ENCODE data around the gene TUBGCP6. TPM values are rescaled to one million over a fixed set of nuclear protein-coding genes. Genes with fewer than 3 reads are reported as not detected.

The TUBGCP6 gene
- total RNA-seq, 1 experiment from 2014 or later: 38.6 TPM

DNA sequence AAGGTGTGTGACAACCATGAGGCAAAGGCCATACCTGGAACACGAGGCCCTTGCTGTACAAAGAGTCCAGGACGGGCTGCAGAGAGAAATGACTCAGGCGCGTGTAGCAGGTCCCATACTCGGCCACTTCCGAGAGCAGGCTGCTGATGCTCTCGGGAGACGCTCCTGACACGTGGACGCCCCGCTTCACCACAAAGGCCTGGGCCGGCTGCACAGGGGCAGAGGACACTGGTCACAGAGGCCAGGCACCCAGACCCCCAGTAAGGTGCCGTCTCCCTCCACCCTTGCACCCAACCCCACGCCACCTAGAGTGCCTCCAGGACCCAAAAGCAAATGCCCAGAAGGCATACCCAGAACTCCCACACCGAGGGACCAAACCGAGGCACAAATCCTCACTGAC is 15.5 kb downstream of the TUBGCP6 start:
- Histone ChIP-seq H3K9me2 (ENCODE audit: insufficient read depth) (no peaks in the 10 kb centered on the region), H4K20me1 (ENCODE audit: insufficient read depth) (no peaks in the 10 kb centered on the region), H3K4me3 (replicated peaks in 1 of 2; ENCODE audit: low read depth in 1 of 2, low read length in 2 of 2) (no peak overlapping the region), H3K9me3 (ENCODE audit: control insufficient read depth in 1 of 2, insufficient read depth in 1 of 2, low read depth in 1 of 2, low read length in 2 of 2) (no peaks in the 10 kb centered on the region; a peak in 1 of 4 replicates), H3K27me3 (ENCODE audit: insufficient read depth, low read length) (no peaks in the 10 kb centered on the region), H3K4me2 (ENCODE audit: low read length) (no peak overlapping the region), H3K79me2 (ENCODE audit: insufficient read depth, low read length) (peaks cover 25% of the 10 kb centered on the region), H2AFZ (ENCODE audit: low read depth, low read length, poor library complexity, severe bottlenecking) (no peak overlapping the region), H3K4me1 (ENCODE audit: control insufficient read depth in 1 of 2, insufficient read depth in 2 of 2, low read length in 2 of 2) (no peaks in the 10 kb centered on the region), H3K27ac (ENCODE audit: low read depth, low read length) (no peak overlapping the region), H3K36me3 (ENCODE audit: control insufficient read depth in 1 of 2, insufficient read depth in 2 of 2, low read length in 2 of 2) (peaks cover 2 to 7% of the 10 kb centered on the region in 2 experiments; a peak in 2 of 4 replicates), H3K9ac (ENCODE audit: low read length) (no peak overlapping the region)
- ATAC-seq (no peak), DNase-seq (ENCODE audit: low read depth, low spot score) (no peak)
- no TSS peak for BruUV-seq (replicated peaks)
- ChIA-PET RAD21 (ENCODE audit: low non-redundant PET in 1 of 2, low total read pairs in 2 of 2, uncharacterized antibody in 2 of 2, unreplicated experiment in 2 of 2) (no interaction called here), POLR2A (no interaction called here), CTCF (no interaction called here)
- TF ChIP-seq EGR1 (IDR thresholded peaks at IDR 0.05; ENCODE audit: low read depth): no peak
- TF ChIP-seq YY1 (IDR thresholded peaks at IDR 0.05; ENCODE audit: extremely low read depth, insufficient replicate concordance, low read depth, low read length): no peak
- TF ChIP-seq CBX3 (IDR thresholded peaks at IDR 0.05; ENCODE audit: low read depth): no peak
- TF ChIP-seq, protein P1, sequence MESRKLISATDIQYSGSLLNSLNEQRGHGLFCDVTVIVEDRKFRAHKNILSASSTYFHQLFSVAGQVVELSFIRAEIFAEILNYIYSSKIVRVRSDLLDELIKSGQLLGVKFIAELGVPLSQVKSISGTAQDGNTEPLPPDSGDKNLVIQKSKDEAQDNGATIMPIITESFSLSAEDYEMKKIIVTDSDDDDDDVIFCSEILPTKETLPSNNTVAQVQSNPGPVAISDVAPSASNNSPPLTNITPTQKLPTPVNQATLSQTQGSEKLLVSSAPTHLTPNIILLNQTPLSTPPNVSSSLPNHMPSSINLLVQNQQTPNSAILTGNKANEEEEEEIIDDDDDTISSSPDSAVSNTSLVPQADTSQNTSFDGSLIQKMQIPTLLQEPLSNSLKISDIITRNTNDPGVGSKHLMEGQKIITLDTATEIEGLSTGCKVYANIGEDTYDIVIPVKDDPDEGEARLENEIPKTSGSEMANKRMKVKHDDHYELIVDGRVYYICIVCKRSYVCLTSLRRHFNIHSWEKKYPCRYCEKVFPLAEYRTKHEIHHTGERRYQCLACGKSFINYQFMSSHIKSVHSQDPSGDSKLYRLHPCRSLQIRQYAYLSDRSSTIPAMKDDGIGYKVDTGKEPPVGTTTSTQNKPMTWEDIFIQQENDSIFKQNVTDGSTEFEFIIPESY (IDR thresholded peaks at IDR 0.05; ENCODE audit: extremely low read depth, insufficient replicate concordance, low read length): no peak
- TF ChIP-seq, protein P2, sequence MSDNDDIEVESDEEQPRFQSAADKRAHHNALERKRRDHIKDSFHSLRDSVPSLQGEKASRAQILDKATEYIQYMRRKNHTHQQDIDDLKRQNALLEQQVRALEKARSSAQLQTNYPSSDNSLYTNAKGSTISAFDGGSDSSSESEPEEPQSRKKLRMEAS (IDR thresholded peaks at IDR 0.05): no peak
- TF ChIP-seq POLR2A (IDR thresholded peaks at IDR 0.05; ENCODE audit: borderline replicate concordance, extremely low read depth, insufficient read depth, insufficient read length): no peak
- TF ChIP-seq SP1 (IDR thresholded peaks at IDR 0.05; ENCODE audit: low read depth): no peak
- TF ChIP-seq CEBPB (IDR thresholded peaks at IDR 0.05; ENCODE audit: low read depth): no peak
- TF ChIP-seq, protein P3, sequence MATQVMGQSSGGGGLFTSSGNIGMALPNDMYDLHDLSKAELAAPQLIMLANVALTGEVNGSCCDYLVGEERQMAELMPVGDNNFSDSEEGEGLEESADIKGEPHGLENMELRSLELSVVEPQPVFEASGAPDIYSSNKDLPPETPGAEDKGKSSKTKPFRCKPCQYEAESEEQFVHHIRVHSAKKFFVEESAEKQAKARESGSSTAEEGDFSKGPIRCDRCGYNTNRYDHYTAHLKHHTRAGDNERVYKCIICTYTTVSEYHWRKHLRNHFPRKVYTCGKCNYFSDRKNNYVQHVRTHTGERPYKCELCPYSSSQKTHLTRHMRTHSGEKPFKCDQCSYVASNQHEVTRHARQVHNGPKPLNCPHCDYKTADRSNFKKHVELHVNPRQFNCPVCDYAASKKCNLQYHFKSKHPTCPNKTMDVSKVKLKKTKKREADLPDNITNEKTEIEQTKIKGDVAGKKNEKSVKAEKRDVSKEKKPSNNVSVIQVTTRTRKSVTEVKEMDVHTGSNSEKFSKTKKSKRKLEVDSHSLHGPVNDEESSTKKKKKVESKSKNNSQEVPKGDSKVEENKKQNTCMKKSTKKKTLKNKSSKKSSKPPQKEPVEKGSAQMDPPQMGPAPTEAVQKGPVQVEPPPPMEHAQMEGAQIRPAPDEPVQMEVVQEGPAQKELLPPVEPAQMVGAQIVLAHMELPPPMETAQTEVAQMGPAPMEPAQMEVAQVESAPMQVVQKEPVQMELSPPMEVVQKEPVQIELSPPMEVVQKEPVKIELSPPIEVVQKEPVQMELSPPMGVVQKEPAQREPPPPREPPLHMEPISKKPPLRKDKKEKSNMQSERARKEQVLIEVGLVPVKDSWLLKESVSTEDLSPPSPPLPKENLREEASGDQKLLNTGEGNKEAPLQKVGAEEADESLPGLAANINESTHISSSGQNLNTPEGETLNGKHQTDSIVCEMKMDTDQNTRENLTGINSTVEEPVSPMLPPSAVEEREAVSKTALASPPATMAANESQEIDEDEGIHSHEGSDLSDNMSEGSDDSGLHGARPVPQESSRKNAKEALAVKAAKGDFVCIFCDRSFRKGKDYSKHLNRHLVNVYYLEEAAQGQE (IDR thresholded peaks at IDR 0.05; ENCODE audit: low read depth): no peak
- TF ChIP-seq EZH2phosphoT487 (IDR thresholded peaks at IDR 0.05; ENCODE audit: borderline replicate concordance): no peak
- no peak for TF ChIP-seq EZH2 (IDR thresholded peaks at IDR 0.05)
- TF ChIP-seq JUND (IDR thresholded peaks at IDR 0.05): no peak
- TF ChIP-seq POLR2AphosphoS5 (IDR thresholded peaks at IDR 0.05; ENCODE audit: low read depth, low read length): no peak
- intact Hi-C loops (cut with micrococcal nuclease): no loop called here

Data from HCT116 (cell line).